Mesodermal cell (in vitro differentiated cells): ENCODE data around the gene CFAP410.
"Not testable (repeated sequence)": the region's sequence is repeated elsewhere in the genome, so short reads cannot be mapped to it uniquely, and the experiment has no call there.

ENCODE experiments used
- H3K27ac ChIP-seq: 2 replicates; pipeline ENCODE4 v1.7.0; 2013; ENCODE audit warnings: mild to moderate bottlenecking, low read depth, low read length, moderate library complexity; ENCODE audit not compliant: severe bottlenecking
- H3K36me3 ChIP-seq: 2 replicates; pipeline ENCODE4 v1.7.1; 2013; ENCODE audit warnings: mild to moderate bottlenecking, low read length, moderate library complexity; ENCODE audit not compliant: control insufficient read depth, insufficient read depth
- H3K4me1 ChIP-seq: one replicate; pipeline ENCODE4 v1.7.1; 2013; ENCODE audit warnings: mild to moderate bottlenecking, low read length; ENCODE audit not compliant: insufficient read depth, control insufficient read depth, poor library complexity, severe bottlenecking
- H3K4me3 ChIP-seq: 2 replicates; pipeline ENCODE4 v1.7.0; 2013; ENCODE audit warnings: low read length, control low read depth, mild to moderate bottlenecking; ENCODE audit not compliant: insufficient read depth, poor library complexity, severe bottlenecking; ENCODE audit errors: extremely low read depth
- H3K9me3 ChIP-seq: 2 replicates; pipeline ENCODE4 v1.7.1; 2013; ENCODE audit warnings: mild to moderate bottlenecking, low read length, moderate library complexity; ENCODE audit not compliant: control insufficient read depth
- WGBS, 2 experiments: methylation state at CpG; one replicate each; pipeline ENCODE4 v1.1.5; 2013; ENCODE audit warnings: missing lambda C conversion rate in 2 of 2; ENCODE audit not compliant: insufficient coverage in 2 of 2; 5-methylcytosine and 5-hydroxymethylcytosine counted together

The CFAP410 gene

GRCh38 chr21:44368711-44369446 lies 29.7 kb upstream of the CFAP410 start:
- H3K4me1 ChIP-seq = no peaks in the 10 kb centered on the region
- H3K27ac ChIP-seq = no peak overlapping the region
- WGBS, 2 experiments = 36 to 42% methylated on average over 27 to 32 of the region's 35 CpGs
- no peak overlapping the region for H3K4me3 ChIP-seq
- no peaks in the 10 kb centered on the region for H3K36me3 ChIP-seq
- H3K9me3 ChIP-seq = no peaks in the 10 kb centered on the region

GRCh38 chr21:44366586-44367211 lies 27.5 kb upstream of the CFAP410 start:
- Histone ChIP-seq H3K9me3 (no peaks in the 10 kb centered on the region), H3K4me3 (no peak overlapping the region), H3K36me3 (no peaks in the 10 kb centered on the region), H3K4me1 (no peaks in the 10 kb centered on the region), H3K27ac (no peak overlapping the region)
- WGBS, 2 experiments = 93 to 94% methylated on average over 25 to 28 of the region's 28 CpGs

- WGBS, 2 experiments = 89 to 96% methylated on average over 16 to 20 of the region's 22 CpGs
- Histone ChIP-seq H3K36me3 (no peaks in the 10 kb centered on the region), H3K4me3 (no peak overlapping the region), H3K27ac (no peak overlapping the region), H3K4me1 (no peaks in the 10 kb centered on the region), H3K9me3 (no peaks in the 10 kb centered on the region)
These were observed 26.9 kb upstream of the CFAP410 start for GRCh38 chr21:44365967-44366585.

- no peak overlapping the region for H3K4me3 ChIP-seq
- H3K9me3 ChIP-seq = no peaks in the 10 kb centered on the region
- H3K36me3 ChIP-seq = no peaks in the 10 kb centered on the region
- H3K27ac ChIP-seq = no peak overlapping the region
- WGBS, 2 experiments = 93 to 96% methylated on average over 11 to 13 of the region's 18 CpGs
- H3K4me1 ChIP-seq = no peaks in the 10 kb centered on the region
These were observed 26.2 kb upstream of the CFAP410 start for GRCh38 chr21:44365251-44365966.

GRCh38 chr21:44364151-44365053 lies 25.2 kb upstream of the CFAP410 start:
- no peaks in the 10 kb centered on the region for H3K9me3 ChIP-seq
- H3K4me3 ChIP-seq = no peak overlapping the region
- 82 to 84% methylated on average over 20 of the region's 22 CpGs for WGBS, 2 experiments
- no peaks in the 10 kb centered on the region for H3K36me3 ChIP-seq
- no peak overlapping the region for H3K27ac ChIP-seq
- no peaks in the 10 kb centered on the region for H3K4me1 ChIP-seq

GRCh38 chr21:44363278-44363677 lies 24.1 kb upstream of the CFAP410 start:
- H3K36me3 ChIP-seq = no peaks in the 10 kb centered on the region
- no peaks in the 10 kb centered on the region for H3K4me1 ChIP-seq
- H3K9me3 ChIP-seq = no peaks in the 10 kb centered on the region
- no peak overlapping the region for H3K4me3 ChIP-seq
- WGBS, 2 experiments = no CpG with 5 or more reads among the region's 1 CpG
- no peak overlapping the region for H3K27ac ChIP-seq

GRCh38 chr21:44361903-44362302 lies 22.7 kb upstream of the CFAP410 start:
- not testable (repeated sequence) for H3K9me3 ChIP-seq, H3K36me3 ChIP-seq, H3K4me3 ChIP-seq, H3K27ac ChIP-seq, H3K4me1 ChIP-seq
- WGBS, 2 experiments = no CpG with 5 or more reads among the region's 5 CpGs

GRCh38 chr21:44360159-44360558 lies 21.0 kb upstream of the CFAP410 start:
- Histone ChIP-seq H3K9me3 (no peaks in the 10 kb centered on the region), H3K4me1 (no peaks in the 10 kb centered on the region), H3K4me3 (no peak overlapping the region), H3K27ac (no peak overlapping the region), H3K36me3 (no peaks in the 10 kb centered on the region)
- WGBS, 2 experiments = 75 to 77% methylated on average over 2 to 3 of the region's 8 CpGs

- no peaks in the 10 kb centered on the region for H3K36me3 ChIP-seq
- no peak overlapping the region for H3K4me3 ChIP-seq
- no peaks in the 10 kb centered on the region for H3K9me3 ChIP-seq
- whole genome bisulfite sequencing, 2 experiments = 98 to 100% methylated on average over 3 to 5 of the region's 8 CpGs
- no peak overlapping the region for H3K27ac ChIP-seq
- H3K4me1 ChIP-seq = no peaks in the 10 kb centered on the region
These were observed 20.2 kb upstream of the CFAP410 start for GRCh38 chr21:44359396-44359795.
